ENCODE measurements around the gene PDE1A.

DNA sequence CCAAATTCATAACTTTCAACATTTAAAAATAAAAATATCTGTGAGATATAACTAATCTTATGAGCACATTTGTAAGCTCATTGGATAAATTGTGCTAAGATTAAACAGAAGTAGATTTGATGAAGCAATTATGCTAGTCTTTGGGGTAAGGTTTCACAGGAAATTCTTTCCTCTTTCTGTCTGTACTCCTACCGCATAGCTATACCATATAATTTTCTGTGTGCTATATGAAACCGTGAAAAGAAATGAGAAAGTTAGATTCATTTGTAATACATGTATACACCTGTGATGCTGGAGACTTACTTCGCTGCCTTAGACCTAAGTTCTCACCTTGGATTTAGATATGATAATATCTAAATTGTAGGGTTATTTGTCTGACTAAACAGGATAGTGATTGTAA is 256.5 kb downstream of the PDE1A start:
- TF ChIP-seq MAZ (IDR thresholded peaks at IDR 0.05; ENCODE audit: borderline replicate concordance, low read depth, low read length) (no peak), POLR2A (IDR thresholded peaks at IDR 0.05; ENCODE audit: low read depth, low read length) (no peak), RFX5 (IDR thresholded peaks at IDR 0.05; ENCODE audit: low read depth, low read length) (no peak)
- TF ChIP-seq, protein P1, sequence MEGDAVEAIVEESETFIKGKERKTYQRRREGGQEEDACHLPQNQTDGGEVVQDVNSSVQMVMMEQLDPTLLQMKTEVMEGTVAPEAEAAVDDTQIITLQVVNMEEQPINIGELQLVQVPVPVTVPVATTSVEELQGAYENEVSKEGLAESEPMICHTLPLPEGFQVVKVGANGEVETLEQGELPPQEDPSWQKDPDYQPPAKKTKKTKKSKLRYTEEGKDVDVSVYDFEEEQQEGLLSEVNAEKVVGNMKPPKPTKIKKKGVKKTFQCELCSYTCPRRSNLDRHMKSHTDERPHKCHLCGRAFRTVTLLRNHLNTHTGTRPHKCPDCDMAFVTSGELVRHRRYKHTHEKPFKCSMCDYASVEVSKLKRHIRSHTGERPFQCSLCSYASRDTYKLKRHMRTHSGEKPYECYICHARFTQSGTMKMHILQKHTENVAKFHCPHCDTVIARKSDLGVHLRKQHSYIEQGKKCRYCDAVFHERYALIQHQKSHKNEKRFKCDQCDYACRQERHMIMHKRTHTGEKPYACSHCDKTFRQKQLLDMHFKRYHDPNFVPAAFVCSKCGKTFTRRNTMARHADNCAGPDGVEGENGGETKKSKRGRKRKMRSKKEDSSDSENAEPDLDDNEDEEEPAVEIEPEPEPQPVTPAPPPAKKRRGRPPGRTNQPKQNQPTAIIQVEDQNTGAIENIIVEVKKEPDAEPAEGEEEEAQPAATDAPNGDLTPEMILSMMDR (conservative IDR thresholded peaks at IDR 0.05; ENCODE audit: low read depth, low read length): no peak
- TF ChIP-seq, protein P2, sequence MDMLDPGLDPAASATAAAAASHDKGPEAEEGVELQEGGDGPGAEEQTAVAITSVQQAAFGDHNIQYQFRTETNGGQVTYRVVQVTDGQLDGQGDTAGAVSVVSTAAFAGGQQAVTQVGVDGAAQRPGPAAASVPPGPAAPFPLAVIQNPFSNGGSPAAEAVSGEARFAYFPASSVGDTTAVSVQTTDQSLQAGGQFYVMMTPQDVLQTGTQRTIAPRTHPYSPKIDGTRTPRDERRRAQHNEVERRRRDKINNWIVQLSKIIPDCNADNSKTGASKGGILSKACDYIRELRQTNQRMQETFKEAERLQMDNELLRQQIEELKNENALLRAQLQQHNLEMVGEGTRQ (IDR thresholded peaks at IDR 0.05; ENCODE audit: low read depth, low read length): no peak
